SK-N-MC (cell line): ENCODE data around the gene CCDC74A.

ENCODE experiments used
- EZH2 ChIP-seq: fragments of 200-600 bp; sonication (generic); IDR thresholded peaks from one replicate; pipeline ENCODE4 v1.6.1; 2017; ENCODE audit warnings: antibody characterized with exemption
- FOXP2 ChIP-seq: optimal IDR thresholded peaks from 2 replicates; pipeline ENCODE3; 2011; ENCODE audit warnings: mild to moderate bottlenecking, moderate library complexity; ENCODE audit not compliant: insufficient read depth; ENCODE audit errors: extremely low read length, control extremely low read depth
- POLR2AphosphoS5 ChIP-seq: IDR thresholded peaks from 2 replicates; pipeline ENCODE4 v1.6.1; 2012; ENCODE audit warnings: mild to moderate bottlenecking, low read depth, low read length, borderline replicate concordance

GRCh38 chr2:131493199-131493968 is 34.3 kb upstream of the CCDC74A start:
- TF ChIP-seq EZH2 (no peak), POLR2AphosphoS5 (no peak), FOXP2 (no peak)
